BLaER1 treated with 17β-estradiol and CSF1 and Interleukin-3, amounts not matched to agents 10 nM and 100 nM (cell line): ENCODE data around the gene APOL6.
"Not testable (repeated sequence)": the region's sequence is repeated elsewhere in the genome, so short reads cannot be mapped to it uniquely, and the experiment has no call there.

Source experiments
- H3K27ac ChIP-seq, 11 experiments: shearing (Covaris generic); formaldehyde crosslinking; 2 replicates each; pipeline ENCODE4 v1.8.1; 2022
- H3K27me3 ChIP-seq, 11 experiments: shearing (Covaris generic); formaldehyde crosslinking; 2 replicates each; pipeline ENCODE4 v1.8.1; 2022
- H3K36me3 ChIP-seq, 11 experiments: shearing (Covaris generic); formaldehyde crosslinking; 2 replicates each; pipeline ENCODE4 v1.8.1; 2022
- H3K4me1 ChIP-seq, 10 experiments: shearing (Covaris generic); formaldehyde crosslinking; 2 replicates each; pipeline ENCODE4 v1.8.1; 2022
- H3K4me2 ChIP-seq, 11 experiments: shearing (Covaris generic); formaldehyde crosslinking; 2 replicates each; pipeline ENCODE4 v1.8.1; 2022
- H3K4me3 ChIP-seq, 10 experiments: shearing (Covaris generic); formaldehyde crosslinking; 2 replicates each; pipeline ENCODE4 v1.8.1; 2022
- H3K9ac ChIP-seq, 11 experiments: shearing (Covaris generic); formaldehyde crosslinking; 2 replicates each; pipeline ENCODE4 v1.8.1; 2022
- H3K9me3 ChIP-seq, 11 experiments: shearing (Covaris generic); formaldehyde crosslinking; replicated peaks in 1 of 11; 2 replicates each; pipeline ENCODE4 v1.8.1; 2022
- H4K20me1 ChIP-seq, 11 experiments: shearing (Covaris generic); formaldehyde crosslinking; 2 replicates each; pipeline ENCODE4 v1.8.1; 2022
- Cebpa-rat ChIP-seq, 11 experiments: shearing (Covaris generic); IDR thresholded peaks; 2 replicates each; pipeline ENCODE4 v1.8.1; 2022

APOL6 gene

GRCh38 chr22:35621451-35621850, 26.8 kb upstream of the APOL6 start:
- TF ChIP-seq Cebpa-rat (IDR thresholded peaks at IDR 0.05), result no peak

GRCh38 chr22:35622191-35622913, 25.9 kb upstream of the APOL6 start:
- no peak for TF ChIP-seq Cebpa-rat (IDR thresholded peaks at IDR 0.05)
- Histone ChIP-seq H3K36me3 (no peaks in the 10 kb centered on the region), H4K20me1 (no peaks in the 10 kb centered on the region), H3K4me1 (peaks cover 6 to 38% (median 35%) of the 10 kb centered on the region in 10 experiments), H3K4me3 (no peak overlapping the region), H3K27ac (peak overlapping the region in 1 of 11 experiments; percentile 21; a peak in 1 of 22 replicates), H3K4me2 (peak overlapping the region in 7 of 11 experiments; percentile 6 to 43 (median 20); a peak in 7 of 22 replicates), H3K27me3 (peaks cover 0 to 8% (median under 1%) of the 10 kb centered on the region in 11 experiments; a peak in 4 of 22 replicates), H3K9ac (peak overlapping the region in 1 of 11 experiments; percentile 12; a peak in 1 of 22 replicates), H3K9me3 (no peaks in the 10 kb centered on the region)

More at GRCh38 chr22:35621451-35621850, 26.8 kb upstream of the APOL6 start:
- H3K36me3 ChIP-seq, result no peaks in the 10 kb centered on the region
- peaks cover 8 to 38% (median 35%) of the 10 kb centered on the region in 10 experiments for H3K4me1 ChIP-seq
- H3K4me2 ChIP-seq, result no peak overlapping the region
- no peaks in the 10 kb centered on the region for H3K9me3 ChIP-seq
- no peak overlapping the region for H3K27ac ChIP-seq
- H3K27me3 ChIP-seq, result peaks cover 0 to 3% (median 0%) of the 10 kb centered on the region in 11 experiments; a peak in 1 of 22 replicates
- H3K9ac ChIP-seq, result no peak overlapping the region
- no peaks in the 10 kb centered on the region for H4K20me1 ChIP-seq
- H3K4me3 ChIP-seq, result no peak overlapping the region

- not testable (repeated sequence) for H3K36me3 ChIP-seq, H3K9ac ChIP-seq, H3K27ac ChIP-seq, H3K4me3 ChIP-seq, H4K20me1 ChIP-seq, H3K4me2 ChIP-seq, H3K9me3 ChIP-seq
- peaks cover 6 to 45% (median 41%) of the 10 kb centered on the region in 10 experiments for H3K4me1 ChIP-seq
- peaks cover 0 to 19% (median 8%) of the 10 kb centered on the region in 11 experiments; a peak in 6 of 22 replicates for H3K27me3 ChIP-seq
Measured at GRCh38 chr22:35623885-35624284, 24.4 kb upstream of the APOL6 start.

- Histone ChIP-seq H3K27me3 (peaks cover 0 to 21% (median 8%) of the 10 kb centered on the region in 11 experiments; a peak in 6 of 22 replicates), H3K4me1 (peaks cover 12 to 51% (median 48%) of the 10 kb centered on the region in 10 experiments), H3K9me3 (no peaks in the 10 kb centered on the region), H3K27ac (no peak overlapping the region), H4K20me1 (peaks cover 0 to under 1% (median 0%) of the 10 kb centered on the region in 11 experiments; a peak in 2 of 22 replicates), H3K4me3 (no peak overlapping the region), H3K4me2 (no peak overlapping the region), H3K36me3 (no peaks in the 10 kb centered on the region), H3K9ac (no peak overlapping the region)
- TF ChIP-seq Cebpa-rat (IDR thresholded peaks at IDR 0.05), result no peak
Measured at GRCh38 chr22:35624547-35624946, 23.7 kb upstream of the APOL6 start.

GRCh38 chr22:35625763-35626432, 22.3 kb upstream of the APOL6 start:
- H3K4me2 ChIP-seq, result peak overlapping the region in 9 of 11 experiments; percentile 21 to 86 (median 57); a peak in 14 of 22 replicates
- H3K27me3 ChIP-seq, result peaks cover 0 to 21% (median 8%) of the 10 kb centered on the region in 11 experiments; a peak in 6 of 22 replicates
- no peak for TF ChIP-seq Cebpa-rat (IDR thresholded peaks at IDR 0.05)
- no peak overlapping the region for H3K9ac ChIP-seq
- no peaks in the 10 kb centered on the region for H3K9me3 ChIP-seq
- H3K27ac ChIP-seq, result no peak overlapping the region
- H3K36me3 ChIP-seq, result no peaks in the 10 kb centered on the region
- H4K20me1 ChIP-seq, result peaks cover 0 to 6% (median 0%) of the 10 kb centered on the region in 11 experiments; a peak in 3 of 22 replicates
- H3K4me1 ChIP-seq, result peaks cover 22 to 63% (median 53%) of the 10 kb centered on the region in 10 experiments
- H3K4me3 ChIP-seq, result no peak overlapping the region

- Histone ChIP-seq H3K4me2 (peak overlapping the region; percentile 70 to 93 (median 86)), H3K27ac (peak overlapping the region in 4 of 11 experiments; percentile 15 to 45 (median 22); a peak in 7 of 22 replicates), H4K20me1 (peaks cover 0 to 8% (median 0%) of the 10 kb centered on the region in 11 experiments; a peak in 3 of 22 replicates), H3K9me3 (no peaks in the 10 kb centered on the region), H3K36me3 (no peaks in the 10 kb centered on the region), H3K4me1 (peaks cover 25 to 64% (median 51%) of the 10 kb centered on the region in 10 experiments), H3K9ac (peak overlapping the region; percentile 11 to 71 (median 48); a peak in 17 of 22 replicates), H3K27me3 (peaks cover 0 to 21% (median 8%) of the 10 kb centered on the region in 11 experiments; a peak in 6 of 22 replicates), H3K4me3 (peak overlapping the region; percentile 7 to 65 (median 48); a peak in 18 of 20 replicates)
- no peak for TF ChIP-seq Cebpa-rat (IDR thresholded peaks at IDR 0.05)
Measured at GRCh38 chr22:35627267-35628041, 20.8 kb upstream of the APOL6 start.

- H3K9me3 ChIP-seq, result no peaks in the 10 kb centered on the region
- TF ChIP-seq Cebpa-rat (IDR thresholded peaks at IDR 0.05), result no peak
- peak overlapping the region in 10 of 11 experiments; percentile 54 to 89 (median 74); a peak in 17 of 22 replicates for H3K4me2 ChIP-seq
- H3K27me3 ChIP-seq, result peaks cover 0 to 21% (median 8%) of the 10 kb centered on the region in 11 experiments; a peak in 6 of 22 replicates
- H3K4me3 ChIP-seq, result no peak overlapping the region
- peaks cover 25 to 63% (median 43%) of the 10 kb centered on the region in 10 experiments for H3K4me1 ChIP-seq
- H3K36me3 ChIP-seq, result no peaks in the 10 kb centered on the region
- peaks cover 0 to 8% (median 0%) of the 10 kb centered on the region in 11 experiments; a peak in 3 of 22 replicates for H4K20me1 ChIP-seq
- no peak overlapping the region; a peak in 2 of 22 replicates for H3K27ac ChIP-seq
- no peak overlapping the region for H3K9ac ChIP-seq
Measured at GRCh38 chr22:35628732-35629131, 19.5 kb upstream of the APOL6 start.
